T-helper 2 cell treated with Interferon-gamma antibody and Interleukin-4, amounts not matched to agents 100 ng/mL and 5 ng/mL, for 36 hours (primary cell): ENCODE results near the gene ISYNA1. TPM values are rescaled to one million over a fixed set of nuclear protein-coding genes. Genes with fewer than 3 reads are reported as not detected.

Experiments used
- total RNA-seq: library from RNA; stranded (reverse); gene quantifications from 2 replicates; pipeline ENCODE4 v1.2.3, GENCODE V29; 2022

ISYNA1 gene
- total RNA-seq, 1 donor from 2014 or later: 26.0 TPM

Other genes with a start within 250 kb of the ISYNA1 start
- gene MPV17L2, start 244.9 kb downstream of the ISYNA1 start, total RNA-seq: 7.4 and 9.6 TPM in 2 replicates
- 3.5 and 4.7 TPM in 2 replicates for gene RAB3A, start 234.1 kb downstream of the ISYNA1 start, total RNA-seq
- not detected in 2 replicates for gene PDE4C, start 211.7 kb downstream of the ISYNA1 start, total RNA-seq
- gene IQCN, start 163.7 kb downstream of the ISYNA1 start, total RNA-seq: 4.9 and 5.4 TPM in 2 replicates
- 292 and 308 TPM in 2 replicates for gene JUND, start 156.5 kb downstream of the ISYNA1 start, total RNA-seq
- gene LSM4, start 115.1 kb downstream of the ISYNA1 start, total RNA-seq: 170 and 178 TPM in 2 replicates
- gene PGPEP1, start 97.5 kb downstream of the ISYNA1 start, total RNA-seq: 26.4 and 30.2 TPM in 2 replicates
- gene GDF15, start 52.0 kb downstream of the ISYNA1 start, total RNA-seq: 0.32 TPM in 1 of 2 replicates, not detected in the other
- gene LRRC25, start 40.5 kb downstream of the ISYNA1 start, total RNA-seq: not detected in 2 replicates
- gene SSBP4, start 18.7 kb downstream of the ISYNA1 start, total RNA-seq: 178 and 195 TPM in 2 replicates
- 23.3 and 23.4 TPM in 2 replicates for gene ELL, start 83.9 kb upstream of the ISYNA1 start, total RNA-seq
- 191 and 201 TPM in 2 replicates for gene FKBP8, start 105.4 kb upstream of the ISYNA1 start, total RNA-seq
- 102 and 103 TPM in 2 replicates for gene KXD1, start 119.7 kb upstream of the ISYNA1 start, total RNA-seq
- gene UBA52, start 133.7 kb upstream of the ISYNA1 start, total RNA-seq: 1,575 and 1,597 TPM in 2 replicates
- 93.8 and 96.1 TPM in 2 replicates for gene REX1BD, start 150.7 kb upstream of the ISYNA1 start, total RNA-seq
- not detected in 2 replicates for gene CRLF1, start 168.7 kb upstream of the ISYNA1 start, total RNA-seq
- gene TMEM59L, start 174.7 kb upstream of the ISYNA1 start, total RNA-seq: not detected in 2 replicates
- gene KLHL26, start 198.9 kb upstream of the ISYNA1 start, total RNA-seq: 10.5 and 11.7 TPM in 2 replicates
- gene CRTC1, start 245.5 kb upstream of the ISYNA1 start, total RNA-seq: 8.2 and 9.4 TPM in 2 replicates